ENCODE results near the gene ALOX12. TPM values are rescaled to one million over a fixed set of nuclear protein-coding genes. Genes with fewer than 3 reads are reported as not detected.

ALOX12 gene
- total RNA-seq, 4 donors from 2014 or later = 17.1 to 32.5 (median 21.9) TPM

DNA sequence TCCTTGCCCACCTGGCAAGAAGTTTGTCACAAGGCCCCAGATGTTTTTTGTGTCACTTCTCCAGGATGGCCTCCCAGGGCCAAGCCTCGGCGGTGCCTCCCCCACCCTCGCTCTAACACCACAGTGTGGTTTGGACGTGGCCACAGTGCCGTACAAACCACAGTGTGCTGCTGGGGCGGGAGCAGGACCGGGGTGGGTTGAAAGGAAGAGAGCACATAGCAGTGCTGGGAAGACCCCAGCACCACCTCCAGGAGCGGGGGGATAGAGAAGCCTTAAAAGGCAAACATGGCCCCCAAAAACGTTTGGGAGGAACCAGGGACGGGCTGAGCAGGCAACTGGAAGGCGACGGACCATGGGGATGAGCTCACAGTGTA is 22.0 kb downstream of the ALOX12 start:
- no peak for TF ChIP-seq POLR2A (IDR thresholded peaks at IDR 0.05)
- TF ChIP-seq, protein P1, sequence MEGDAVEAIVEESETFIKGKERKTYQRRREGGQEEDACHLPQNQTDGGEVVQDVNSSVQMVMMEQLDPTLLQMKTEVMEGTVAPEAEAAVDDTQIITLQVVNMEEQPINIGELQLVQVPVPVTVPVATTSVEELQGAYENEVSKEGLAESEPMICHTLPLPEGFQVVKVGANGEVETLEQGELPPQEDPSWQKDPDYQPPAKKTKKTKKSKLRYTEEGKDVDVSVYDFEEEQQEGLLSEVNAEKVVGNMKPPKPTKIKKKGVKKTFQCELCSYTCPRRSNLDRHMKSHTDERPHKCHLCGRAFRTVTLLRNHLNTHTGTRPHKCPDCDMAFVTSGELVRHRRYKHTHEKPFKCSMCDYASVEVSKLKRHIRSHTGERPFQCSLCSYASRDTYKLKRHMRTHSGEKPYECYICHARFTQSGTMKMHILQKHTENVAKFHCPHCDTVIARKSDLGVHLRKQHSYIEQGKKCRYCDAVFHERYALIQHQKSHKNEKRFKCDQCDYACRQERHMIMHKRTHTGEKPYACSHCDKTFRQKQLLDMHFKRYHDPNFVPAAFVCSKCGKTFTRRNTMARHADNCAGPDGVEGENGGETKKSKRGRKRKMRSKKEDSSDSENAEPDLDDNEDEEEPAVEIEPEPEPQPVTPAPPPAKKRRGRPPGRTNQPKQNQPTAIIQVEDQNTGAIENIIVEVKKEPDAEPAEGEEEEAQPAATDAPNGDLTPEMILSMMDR (IDR thresholded peaks at IDR 0.05) = no peak
- H3K4me3 ChIP-seq (ENCODE audit: low read depth, poor library complexity, severe bottlenecking) = no peak overlapping the region
- peak in 1 of 2 donors; percentile 87 for DNase-seq (ENCODE audit: low spot score in 2 of 2)
- intact Hi-C loops (cut with DNase I; ENCODE audit: low total_unique reads) = no loop called here
- WGBS, 2 donors = 49 to 55% methylated on average over 12 of the region's 12 CpGs

DNA sequence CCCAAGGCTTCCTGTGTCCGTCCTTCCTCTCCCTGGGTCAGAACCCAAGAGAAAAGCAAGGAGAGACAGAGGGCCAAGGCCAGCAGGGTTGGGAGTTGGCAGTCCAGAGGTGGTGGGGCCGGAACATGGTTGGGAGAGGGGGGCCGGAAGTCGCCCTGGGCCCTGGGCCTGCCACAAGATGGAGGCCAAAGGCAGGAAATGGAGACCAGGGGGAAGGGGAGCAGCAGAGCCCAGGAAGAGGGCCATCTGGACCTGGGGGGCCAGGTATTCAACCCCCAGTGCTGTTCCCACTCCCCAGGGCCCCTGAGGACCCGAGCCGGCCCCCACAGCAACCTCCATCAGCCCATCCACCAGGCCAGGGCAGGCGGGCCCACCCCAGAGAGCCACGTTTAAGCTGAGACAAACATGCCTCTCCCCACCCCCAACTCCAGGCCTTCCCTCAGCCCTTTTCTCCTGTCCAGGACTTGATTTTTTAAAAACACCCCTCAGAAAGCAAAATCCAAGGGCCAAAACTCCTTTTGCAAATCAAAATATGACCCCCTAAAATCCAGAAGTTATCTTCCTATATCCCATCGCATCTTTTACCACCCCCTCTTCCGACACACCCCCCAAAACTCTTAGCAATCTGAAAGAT is 22.6 kb downstream of the ALOX12 start:
- TF ChIP-seq POLR2A (IDR thresholded peaks at IDR 0.05) = no peak
- TF ChIP-seq, protein P1 (IDR thresholded peaks at IDR 0.05) = no peak
- peak overlapping the region; percentile 41 for H3K4me3 ChIP-seq (ENCODE audit: low read depth, poor library complexity, severe bottlenecking)
- peak; percentile 58 to 93 for DNase-seq (ENCODE audit: low spot score in 2 of 2)
- intact Hi-C loops (cut with DNase I; ENCODE audit: low total_unique reads) = no loop called here
- 59 to 61% methylated on average over 10 of the region's 10 CpGs for WGBS, 2 donors

DNA sequence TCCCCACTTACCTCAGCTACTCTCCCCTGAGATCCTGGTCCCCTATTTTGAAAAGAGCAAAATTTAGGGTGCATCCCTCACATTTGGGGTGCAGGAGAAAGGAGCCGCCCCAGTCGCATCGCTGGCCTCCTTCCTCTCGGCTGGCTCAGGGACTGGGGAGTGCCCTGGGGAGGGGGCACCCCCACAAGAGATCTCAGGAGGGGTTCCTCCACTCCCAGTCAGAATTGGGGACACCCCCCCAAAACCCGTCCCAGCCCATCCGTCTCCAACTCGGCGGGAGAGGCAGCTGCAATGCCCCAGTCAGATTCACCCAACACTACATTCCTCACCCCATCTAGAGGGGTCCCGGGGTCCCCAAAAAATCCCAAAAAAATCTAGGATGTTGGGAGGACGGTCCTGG is 23.5 kb downstream of the ALOX12 start:
- DNase-seq (ENCODE audit: low spot score in 2 of 2) = no peak
- peak overlapping the region; percentile 41 for H3K4me3 ChIP-seq (ENCODE audit: low read depth, poor library complexity, severe bottlenecking)
- intact Hi-C loops (cut with DNase I; ENCODE audit: low total_unique reads) = no loop called here
- WGBS, 2 donors = 15 to 31% methylated on average over 9 to 10 of the region's 10 CpGs
- TF ChIP-seq POLR2A (IDR thresholded peaks at IDR 0.05) = no peak
- TF ChIP-seq, protein P1 (IDR thresholded peaks at IDR 0.05) = no peak

DNA sequence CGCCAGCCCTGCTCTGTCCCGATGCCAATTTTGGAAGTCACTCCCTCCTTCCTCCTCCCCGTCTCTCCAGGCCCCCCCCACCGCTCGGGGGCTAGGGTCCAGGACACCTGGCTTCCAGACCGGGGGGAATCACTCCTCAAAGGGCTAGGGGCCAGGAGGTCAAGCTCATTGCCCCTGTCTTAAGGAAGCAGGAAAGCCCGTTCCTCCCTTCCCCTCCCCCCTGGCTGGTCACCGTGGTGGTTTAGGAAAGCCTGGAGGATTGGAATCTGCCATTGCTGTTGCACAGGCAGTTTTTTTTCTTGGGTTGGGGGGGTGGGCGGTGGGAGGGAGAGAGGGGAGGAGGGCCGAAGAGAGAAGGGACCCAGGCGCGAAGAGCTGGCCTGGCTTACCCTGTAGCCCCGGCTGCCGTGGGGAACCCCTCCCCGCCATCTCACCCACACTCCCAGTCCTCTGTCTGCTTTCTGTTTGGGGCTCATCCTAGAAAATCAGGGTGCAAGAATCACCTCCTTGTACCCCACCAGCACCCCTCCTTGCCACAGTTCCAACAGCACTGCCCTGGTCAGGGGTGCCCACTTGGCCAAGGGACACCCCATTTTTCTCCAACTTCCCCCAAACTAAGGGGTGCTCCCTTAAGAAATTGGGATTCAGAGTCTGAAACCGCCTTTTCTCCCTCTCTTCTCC is 24.1 kb downstream of the ALOX12 start:
- intact Hi-C loops (cut with DNase I; ENCODE audit: low total_unique reads) = no loop called here
- peak; percentile 54 to 93 for DNase-seq (ENCODE audit: low spot score in 2 of 2)
- TF ChIP-seq, protein P1 (IDR thresholded peaks at IDR 0.05) = no peak
- TF ChIP-seq POLR2A (IDR thresholded peaks at IDR 0.05) = no peak
- WGBS, 2 donors = 6 to 18% methylated on average over 13 to 16 of the region's 16 CpGs
- peak overlapping the region; percentile 41 for H3K4me3 ChIP-seq (ENCODE audit: low read depth, poor library complexity, severe bottlenecking)

DNA sequence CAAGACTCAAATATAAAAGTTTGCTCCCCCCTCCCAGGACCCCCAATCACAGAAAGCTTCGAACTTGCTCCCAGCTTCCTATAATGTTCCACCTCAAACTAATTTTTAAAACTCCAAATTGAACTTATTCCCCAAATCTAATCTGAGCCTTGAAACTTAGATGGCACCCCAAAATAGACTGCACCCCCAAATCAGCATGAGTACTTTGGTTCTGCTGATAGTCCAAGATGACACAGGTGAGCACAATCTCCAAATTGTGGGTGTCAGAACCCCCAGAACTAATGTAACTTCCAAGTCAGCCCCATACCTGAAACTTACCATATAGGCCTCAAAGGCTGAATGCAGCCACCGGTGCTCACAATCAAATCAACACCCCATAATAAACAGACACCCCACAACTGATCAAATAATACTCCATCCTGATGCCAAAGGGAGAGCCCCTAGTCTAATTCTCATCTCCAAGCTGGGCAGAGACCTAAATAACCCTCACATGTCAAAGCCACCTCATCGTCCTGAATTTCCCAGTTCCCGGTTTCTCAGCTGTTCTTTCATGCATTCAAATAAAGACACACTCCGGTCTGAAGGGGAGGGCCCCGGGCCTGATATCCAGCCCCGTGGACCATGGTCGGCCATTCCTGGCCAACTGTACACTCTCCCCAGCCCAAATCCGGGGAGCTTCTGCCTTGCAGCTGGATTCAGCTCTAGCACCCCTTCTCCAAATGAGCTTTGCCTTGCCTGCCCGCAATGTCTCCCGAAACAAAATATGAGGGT is 25.2 kb downstream of the ALOX12 start:
- DNase-seq (ENCODE audit: low spot score in 2 of 2) = no peak
- 56 to 60% methylated on average over 11 of the region's 11 CpGs for WGBS, 2 donors
- intact Hi-C loops (cut with DNase I; ENCODE audit: low total_unique reads) = no loop called here
- H3K4me3 ChIP-seq (ENCODE audit: low read depth, poor library complexity, severe bottlenecking) = no peak overlapping the region
- TF ChIP-seq, protein P1 (IDR thresholded peaks at IDR 0.05) = no peak
- no peak for TF ChIP-seq POLR2A (IDR thresholded peaks at IDR 0.05)
